Heart left ventricle (tissue), 13 donors: ENCODE results near the gene AFAP1L1.

Experiments used
- CTCF ChIP-seq, 12 donors: fragments of 200-600 bp; sonication (generic) in 4 of 12; IDR thresholded peaks; one replicate each; pipeline versions ENCODE4 v1.5.0 to v1.8.0; 2018 to 2022; ENCODE audit warnings: antibody characterized with exemption in 12 of 12, mild to moderate bottlenecking in 5 of 12
- POLR2A ChIP-seq, 2 donors: fragments of 450-650 bp; IDR thresholded peaks; one replicate each; pipeline ENCODE4 v1.6.1; 2017; ENCODE audit warnings: antibody characterized with exemption in 2 of 2, mild to moderate bottlenecking in 2 of 2, moderate library complexity in 2 of 2
- donor health status: ischemic (EF 13 %, LVEDD 7.1; RV severe dilation, severe dysfunction).
- donor health status: DM: no; HTN: yes; CAD: no.
- donor health status: DM: no; HTN: no; CAD: no.
- donor health status: ischemic (EF 25% LVEDD 6.9; RV normal size, moderate dysfunction).
- donor health status: ischemic (EF 25% LVEDD 5.7; RV mildly dilated, moderate dysfunction).
- donor health status: ischemic (EF 35%, LVEDD 5.7; RV mildly dilated, moderate dysfunction).
- donor health status: nonischemic (EF 11% LVEDD 7.7; RV severe dilation, severe dysfunction).
- donor health status: DM: yes; HTN: yes; CAD: no.
- donor health status: PGD.
- donor health status: ischemic (EF 29% LVEDD 5.4; RV normal size, mild dysfunction).
- donor health status: nonischemic (EF 23%, LVEDD 6.1; RV moderate dilation, normal function).

DNA sequence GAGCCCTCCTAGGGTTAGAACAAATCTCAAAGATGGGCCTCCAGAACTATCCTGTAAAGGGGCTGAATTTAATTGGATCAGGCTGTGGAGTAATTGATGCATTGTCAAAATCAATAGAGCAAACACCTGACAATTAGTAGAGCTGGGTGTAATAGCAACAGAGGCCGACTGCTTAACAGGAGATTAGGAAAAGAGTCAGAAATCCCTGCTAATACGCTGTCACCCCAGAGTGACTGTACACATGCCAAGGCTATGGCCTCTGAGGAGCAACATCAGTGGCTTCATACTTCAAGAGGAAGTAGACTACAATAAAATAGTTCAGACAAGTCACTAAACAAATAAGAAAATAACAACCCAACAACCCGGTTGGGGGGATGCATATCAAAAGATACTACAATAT, 55.0 kb downstream of the AFAP1L1 start:
- TF ChIP-seq POLR2A (IDR thresholded peaks at IDR 0.05) (no peak), CTCF (IDR thresholded peaks at IDR 0.05) (no peak)
